Epithelial cell of esophagus (primary cell): ENCODE data around the gene SH2D3C.

ENCODE experiments used
- DNase-seq: peaks from one replicate; pipeline ENCODE4 v3.0.0; 2010; ENCODE audit warnings: low read depth
- H3K4me3 ChIP-seq: 2 replicates; pipeline ENCODE4 v1.5.1; 2011; ENCODE audit warnings: mild to moderate bottlenecking, low read length, control low read depth
- TF ChIP-seq, protein P1 (sequence below): IDR thresholded peaks from 2 replicates; pipeline ENCODE4 v1.5.1; 2011; ENCODE audit warnings: low read depth, mild to moderate bottlenecking, low read length, control low read depth, inconsistent platforms; ENCODE audit not compliant: insufficient read depth; ENCODE audit errors: missing control alignments

The SH2D3C gene

GRCh38 chr9:127790094-127790855 is 11.8 kb upstream of the SH2D3C start:
- H3K4me3 ChIP-seq, result no peak overlapping the region
- TF ChIP-seq, protein P1, sequence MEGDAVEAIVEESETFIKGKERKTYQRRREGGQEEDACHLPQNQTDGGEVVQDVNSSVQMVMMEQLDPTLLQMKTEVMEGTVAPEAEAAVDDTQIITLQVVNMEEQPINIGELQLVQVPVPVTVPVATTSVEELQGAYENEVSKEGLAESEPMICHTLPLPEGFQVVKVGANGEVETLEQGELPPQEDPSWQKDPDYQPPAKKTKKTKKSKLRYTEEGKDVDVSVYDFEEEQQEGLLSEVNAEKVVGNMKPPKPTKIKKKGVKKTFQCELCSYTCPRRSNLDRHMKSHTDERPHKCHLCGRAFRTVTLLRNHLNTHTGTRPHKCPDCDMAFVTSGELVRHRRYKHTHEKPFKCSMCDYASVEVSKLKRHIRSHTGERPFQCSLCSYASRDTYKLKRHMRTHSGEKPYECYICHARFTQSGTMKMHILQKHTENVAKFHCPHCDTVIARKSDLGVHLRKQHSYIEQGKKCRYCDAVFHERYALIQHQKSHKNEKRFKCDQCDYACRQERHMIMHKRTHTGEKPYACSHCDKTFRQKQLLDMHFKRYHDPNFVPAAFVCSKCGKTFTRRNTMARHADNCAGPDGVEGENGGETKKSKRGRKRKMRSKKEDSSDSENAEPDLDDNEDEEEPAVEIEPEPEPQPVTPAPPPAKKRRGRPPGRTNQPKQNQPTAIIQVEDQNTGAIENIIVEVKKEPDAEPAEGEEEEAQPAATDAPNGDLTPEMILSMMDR, result no peak
- DNase-seq, result no peak

DNA sequence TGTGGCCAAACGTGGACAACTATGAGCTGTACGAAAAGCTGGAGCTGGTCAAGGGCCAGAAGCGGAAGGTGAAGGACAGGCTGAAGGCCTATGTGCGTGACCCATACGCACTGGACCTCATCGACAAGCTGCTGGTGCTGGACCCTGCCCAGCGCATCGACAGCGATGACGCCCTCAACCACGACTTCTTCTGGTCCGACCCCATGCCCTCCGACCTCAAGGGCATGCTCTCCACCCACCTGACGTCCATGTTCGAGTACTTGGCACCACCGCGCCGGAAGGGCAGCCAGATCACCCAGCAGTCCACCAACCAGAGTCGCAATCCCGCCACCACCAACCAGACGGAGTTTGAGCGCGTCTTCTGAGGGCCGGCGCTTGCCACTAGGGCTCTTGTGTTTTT is 10.7 kb upstream of the SH2D3C start:
- no peak for DNase-seq
- no peak overlapping the region for H3K4me3 ChIP-seq
- TF ChIP-seq, protein P1, result no peak

- TF ChIP-seq, protein P1, result no peak
- peak; percentile 18 for DNase-seq
- H3K4me3 ChIP-seq, result no peak overlapping the region
These were observed 10.0 kb upstream of the SH2D3C start for GRCh38 chr9:127788337-127789011.

DNA sequence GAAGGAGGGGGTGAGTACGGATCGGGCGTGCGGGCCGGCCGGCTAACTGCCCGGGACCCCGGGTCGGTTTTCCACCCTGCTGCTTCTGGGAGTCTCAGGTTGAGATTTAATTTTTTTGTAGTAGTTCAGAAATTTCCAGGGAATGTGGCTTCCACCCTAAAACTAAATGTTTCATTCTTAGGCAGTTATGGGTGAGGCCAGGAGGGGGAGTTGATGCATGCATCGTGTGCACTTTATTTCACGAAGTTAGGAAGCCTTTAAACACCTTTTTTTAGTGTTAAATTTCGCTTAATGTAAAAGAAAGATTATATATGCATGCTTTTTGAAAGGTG is 8.3 kb upstream of the SH2D3C start:
- DNase-seq, result peak; percentile 25

GRCh38 chr9:127785933-127786772 is 7.7 kb upstream of the SH2D3C start, which contains the start of gene CDK9:
CDK9 (plus strand) TSS chr9:127786034; CDS start chr9:127786149, 115 bp downstream.
- TF ChIP-seq, protein P1, result no peak
- peak; percentile 93 for DNase-seq
- H3K4me3 ChIP-seq, result peak within 1 kb of the TSS; percentile 79

More for the DNA sequence above, 8.3 kb upstream of the SH2D3C start:
- H3K4me3 ChIP-seq, result peak overlapping the region; percentile 79
- TF ChIP-seq, protein P1, result peak; percentile 58

DNA sequence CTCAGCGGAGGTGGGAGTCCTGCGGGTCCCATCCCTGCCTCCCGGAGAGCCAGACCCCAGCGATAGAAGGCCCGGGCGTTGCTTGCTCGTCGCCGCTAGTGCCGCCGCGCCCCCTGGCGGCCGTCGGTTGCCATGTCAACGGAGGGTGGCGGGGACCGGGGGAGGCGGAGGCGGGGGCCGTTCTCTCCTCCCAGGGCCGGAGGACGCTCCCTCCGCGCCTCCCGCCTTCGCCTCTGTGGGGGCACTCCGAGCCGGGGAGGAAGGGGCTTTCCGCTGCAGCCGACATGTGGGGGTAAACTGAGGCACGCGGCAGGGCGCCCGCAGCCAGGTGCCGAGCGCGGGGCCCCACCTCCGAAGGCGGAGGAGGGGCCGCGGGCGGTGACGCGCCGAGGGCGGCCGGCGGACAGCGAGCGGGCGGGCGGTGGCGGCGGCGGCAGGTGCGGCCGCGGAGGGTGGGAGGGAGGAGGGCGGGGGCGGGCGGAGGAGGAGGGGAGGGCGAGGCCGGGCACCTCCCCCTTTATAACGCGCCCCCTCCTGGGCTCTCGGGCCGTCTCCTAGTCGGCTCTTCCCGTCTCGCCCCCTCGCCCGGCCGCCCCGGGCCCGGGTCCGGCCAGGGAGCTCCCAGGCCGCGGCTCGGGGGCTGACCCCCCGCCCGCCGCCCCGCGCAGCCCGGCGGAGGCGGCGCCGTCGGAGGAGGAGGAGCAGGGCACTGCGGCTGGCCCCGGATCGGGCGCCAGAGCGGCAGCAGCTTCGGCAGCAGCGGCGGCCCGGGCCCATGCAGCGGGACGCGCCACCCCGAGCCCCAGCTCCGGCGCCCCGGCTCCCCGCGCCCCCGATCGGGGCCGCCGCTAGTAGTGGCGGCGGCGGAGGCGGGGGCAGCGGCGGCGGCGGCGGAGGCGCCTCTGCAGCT is 6.8 kb upstream of the SH2D3C start:
- H3K4me3 ChIP-seq, result peak overlapping the region; percentile 54
- peak; percentile 83 for DNase-seq
- TF ChIP-seq, protein P1, result peak; percentile 65
